T-helper 2 cell treated with Interferon-gamma antibody and Interleukin-4, amounts not matched to agents 100 ng/mL and 5 ng/mL, for 36 hours (primary cell): ENCODE measurements around the gene MYO6. TPM values are rescaled to one million over a fixed set of nuclear protein-coding genes. Genes with fewer than 3 reads are reported as not detected.

Source experiments
- intact Hi-C: fragments of 100-400 bp; cut with micrococcal nuclease; formaldehyde crosslinking; loops from one replicate; pipeline ENCODE4 v1.15.1; 2023
- total RNA-seq: library from RNA; stranded (reverse); gene quantifications from 2 replicates; pipeline ENCODE4 v1.2.3, GENCODE V29; 2022

The MYO6 gene
- total RNA-seq, 1 donor from 2014 or later, result 0.41 TPM

- intact Hi-C loops, result no loop called here
Observed at GRCh38 chr6:75824160-75824559, 75.1 kb downstream of the MYO6 start.

- intact Hi-C loops, result no loop called here
Observed at GRCh38 chr6:75827163-75827562, 78.1 kb downstream of the MYO6 start.

- intact Hi-C loops, result no loop called here
Observed at GRCh38 chr6:75830959-75831885, 82.2 kb downstream of the MYO6 start.

GRCh38 chr6:75834447-75834846 lies 85.4 kb downstream of the MYO6 start:
- intact Hi-C loops, result no loop called here

- intact Hi-C loops, result no loop called here
Observed at GRCh38 chr6:75842191-75842590, 93.2 kb downstream of the MYO6 start.

GRCh38 chr6:75842732-75843131 lies 93.7 kb downstream of the MYO6 start:
- intact Hi-C loops, result no loop called here

GRCh38 chr6:75843396-75843795 lies 94.4 kb downstream of the MYO6 start:
- intact Hi-C loops, result no loop called here

- intact Hi-C loops, result no loop called here
Observed at GRCh38 chr6:75848274-75848673, 99.2 kb downstream of the MYO6 start.

- intact Hi-C loops, result no loop called here
Observed at GRCh38 chr6:75849329-75850025, 100.4 kb downstream of the MYO6 start.

- intact Hi-C loops, result no loop called here
Observed at GRCh38 chr6:75850026-75850833, 101.2 kb downstream of the MYO6 start.

- intact Hi-C loops, result no loop called here
Observed at GRCh38 chr6:75852721-75853120, 103.7 kb downstream of the MYO6 start.

GRCh38 chr6:75853806-75854205 lies 104.8 kb downstream of the MYO6 start:
- intact Hi-C loops, result no loop called here

GRCh38 chr6:75855052-75855451 lies 106.0 kb downstream of the MYO6 start:
- intact Hi-C loops, result no loop called here

- intact Hi-C loops, result no loop called here
Observed at GRCh38 chr6:75856902-75857301, 107.9 kb downstream of the MYO6 start.

- intact Hi-C loops, result no loop called here
Observed at GRCh38 chr6:75863001-75863400, 114.0 kb downstream of the MYO6 start.

- intact Hi-C loops, result no loop called here
Observed at GRCh38 chr6:75863784-75864183, 114.7 kb downstream of the MYO6 start.

GRCh38 chr6:75864446-75864845 lies 115.4 kb downstream of the MYO6 start:
- intact Hi-C loops, result no loop called here

- intact Hi-C loops, result no loop called here
Observed at GRCh38 chr6:75870389-75870788, 121.3 kb downstream of the MYO6 start.

GRCh38 chr6:75874224-75874623 lies 125.2 kb downstream of the MYO6 start:
- intact Hi-C loops, result no loop called here

GRCh38 chr6:75876152-75876551 lies 127.1 kb downstream of the MYO6 start:
- intact Hi-C loops, result no loop called here

- intact Hi-C loops, result no loop called here
Observed at GRCh38 chr6:75880305-75880704, 131.3 kb downstream of the MYO6 start.

GRCh38 chr6:75882734-75883133 lies 133.7 kb downstream of the MYO6 start:
- intact Hi-C loops, result no loop called here
